K562 (cell line): ENCODE data around the gene IBA57. TPM values are rescaled to one million over a fixed set of nuclear protein-coding genes. Genes with fewer than 3 reads are reported as not detected.

Source experiments
- CGGBP1 ChIP-seq: fragments of 250-450 bp; sonication (Bioruptor Pico); IDR thresholded peaks from 2 replicates; pipeline ENCODE4 v1.9.0; 2021; ENCODE audit warnings: mild to moderate bottlenecking
- CSDE1 ChIP-seq, 2 experiments: fragments of 450-650 bp; IDR thresholded peaks; 2 replicates each; pipeline ENCODE4 v1.6.1; 2016; ENCODE audit warnings: mild to moderate bottlenecking in 1 of 2
- GABPB2 ChIP-seq: fragments of 250-450 bp; sonication (Bioruptor Pico); conservative IDR thresholded peaks from 2 replicates; pipeline ENCODE4 v1.5.1; 2021; ENCODE audit warnings: mild to moderate bottlenecking
- HINFP ChIP-seq: fragments of 450-650 bp; conservative IDR thresholded peaks from 2 replicates; pipeline ENCODE4 v1.6.1; 2016; ENCODE audit warnings: missing genetic modification characterization, low read depth, mild to moderate bottlenecking, control low read depth, missing compliant biosample characterization
- NR2C2 ChIP-seq, 2 experiments: fragments of 200-800 bp in 1 of 2; sonication (Bioruptor generic) in 1 of 2; sonication (generic) in 1 of 2; formaldehyde crosslinking in 1 of 2; IDR thresholded peaks; 2 replicates each; pipeline versions ENCODE4 v1.6.1 to v1.8.0; 2016 to 2022; ENCODE audit warnings: mild to moderate bottlenecking in 1 of 2, missing compliant biosample characterization in 1 of 2, missing genetic modification characterization in 1 of 2, missing genetic modification reagents in 1 of 2
- SRSF3 ChIP-seq: fragments of 200-400 bp; formaldehyde crosslinking; IDR thresholded peaks from 2 replicates; pipeline ENCODE4 v1.6.1; 2016; ENCODE audit warnings: mild to moderate bottlenecking, low read length, moderate library complexity; ENCODE audit not compliant: insufficient read depth
- ZNF23 ChIP-seq: fragments of 250-450 bp; sonication (Bioruptor Pico); IDR thresholded peaks from 2 replicates; pipeline ENCODE4 v1.4.0; 2020; ENCODE audit warnings: mild to moderate bottlenecking
- ZNF518B ChIP-seq: fragments of 250-450 bp; sonication (Bioruptor Pico); IDR thresholded peaks from 2 replicates; pipeline ENCODE4 v1.5.0; 2021; ENCODE audit warnings: mild to moderate bottlenecking, moderate library complexity
- ZNF609 ChIP-seq: sonication (generic); formaldehyde crosslinking; IDR thresholded peaks from 2 replicates; pipeline ENCODE4 v1.8.1; 2023; ENCODE audit warnings: missing genetic modification reagents, mild to moderate bottlenecking, borderline replicate concordance
- polyA plus RNA-seq, 8 experiments: library from polyadenylated mRNA; depleted of rRNA in 4 of 8; stranded (reverse) in 5 of 8; unstranded in 3 of 8; fragments of >200 nt; fragmentation: Nextera tagmentation in 2 of 8; fragmentation: Illumina TruSeq in 1 of 8; extraction: Ambion mirVana in 2 of 8; extraction: Trizol in 1 of 8; gene quantifications; 2 replicates each; pipeline versions ENCODE4 v1.2.1 to v1.2.3, GENCODE V29; 2011 to 2014; ENCODE audit warnings: inconsistent platforms in 1 of 8, missing spikeins in 1 of 8
- total RNA-seq, 7 experiments: library from RNA; depleted of rRNA in 6 of 7; stranded (reverse); fragments of >200 nt in 6 of 7; fragmentation: Illumina TruSeq in 2 of 7; extraction: Trizol in 2 of 7; gene quantifications; 2 replicates each; pipeline versions ENCODE4 v1.2.1 to v1.2.3, GENCODE V29; 2011 to 2021; ENCODE audit warnings: low replicate concordance in 1 of 7

Gene IBA57
- total and polyA plus RNA-seq, 9 of the 15 experiments (the other 6 are each of a cell fraction or from before 2014, with no cell fraction given): 0.77 to 15.5 (median 2.7) TPM

GRCh38 chr1:228164561-228165371, 838 bp upstream of the IBA57 start (continued):
- TF ChIP-seq ZNF609 (CRISPR knock-in tag) (no peak; the same call in 1 of the 2 replicates), ZNF518B (CRISPR knock-in tag) (no peak), NR2C2 (CRISPR knock-in tag; IDR thresholded peaks at IDR 0.05) (no peak), NR2C2 (tag; IDR thresholded peaks at IDR 0.05) (no peak), CGGBP1 (CRISPR knock-in tag) (no peak), CSDE1 (IDR thresholded peaks at IDR 0.05) (no peak), ZNF23 (0 out of 2 replicates have a peak, but pooled peaks have one; percentile 16), SRSF3 (no peak), GABPB2 (0 out of 2 replicates have a peak, but pooled peaks have one; percentile 19), HINFP (tag) (no peak)
